B cell (primary cell): ENCODE measurements around the gene TAPBPL. TPM values are rescaled to one million over a fixed set of nuclear protein-coding genes. Genes with fewer than 3 reads are reported as not detected.

ENCODE experiments used
- ATAC-seq: fragments of 200-7000 bp; cut with Tn5 transposase; one replicate; pipeline ENCODE4 v1.10.0; 2021; ENCODE audit warnings: low read depth, mild to moderate bottlenecking, moderate number of reproducible peaks, moderate library complexity
- CTCF ChIA-PET: fragments of 350-600 bp; sonication (Branson Sonifier 250); formaldehyde crosslinking; loops from one replicate; lab custom pipeline; 2021; ENCODE audit warnings: antibody characterized with exemption, inconsistent platforms; lab: Charles Lee
- POLR2A ChIA-PET: fragments of 350-600 bp; sonication (Branson Sonifier 250); formaldehyde crosslinking; loops from one replicate; lab custom pipeline; 2021; ENCODE audit warnings: antibody characterized with exemption; lab: Charles Lee
- DNase-seq: peaks from one replicate; pipeline ENCODE4 v3.0.0; 2013
- H2AFZ ChIP-seq: 2 replicates; pipeline ENCODE4 v1.6.1; 2012; ENCODE audit warnings: mild to moderate bottlenecking, low read depth, low read length; ENCODE audit not compliant: insufficient read depth, poor library complexity, severe bottlenecking
- H3K27ac ChIP-seq, 2 donors: 1 replicate in 1 of 2; 2 replicates in 1 of 2; pipeline ENCODE4 v1.5.1; 2012 to 2013; ENCODE audit warnings: low read length in 2 of 2, mild to moderate bottlenecking in 2 of 2, moderate library complexity in 1 of 2
- H3K27me3 ChIP-seq, 4 experiments: fragments of 200-600 bp in 1 of 4; sonication (generic) in 1 of 4; replicated peaks in 1 of 4; 1 replicate in 2 of 4; 2 replicates in 2 of 4; pipeline versions ENCODE4 v1.6.1 to v1.7.0; 2013 to 2016; ENCODE audit warnings: low read length in 3 of 4, mild to moderate bottlenecking in 2 of 4, mixed read lengths in 1 of 4, moderate library complexity in 1 of 4; ENCODE audit not compliant: insufficient read depth in 4 of 4, control insufficient read depth in 3 of 4; ENCODE audit errors: control extremely low read depth in 1 of 4
- H3K36me3 ChIP-seq, 2 experiments: replicated peaks in 1 of 2; 1 replicate in 1 of 2; 2 replicates in 1 of 2; pipeline versions ENCODE4 v1.6.1 to v1.7.1; 2013; ENCODE audit warnings: low read length in 1 of 2; ENCODE audit not compliant: insufficient read depth in 2 of 2, control insufficient read depth in 1 of 2; ENCODE audit errors: control extremely low read depth in 1 of 2, extremely low read depth in 1 of 2
- H3K4me1 ChIP-seq, 2 donors: fragments of 200-600 bp in 1 of 2; sonication (generic) in 1 of 2; 1 replicate in 1 of 2; 2 replicates in 1 of 2; pipeline versions ENCODE4 v1.5.1 to v1.6.1; 2013 to 2017; ENCODE audit warnings: low read length in 2 of 2; ENCODE audit not compliant: control insufficient read depth in 2 of 2, insufficient read depth in 2 of 2
- H3K4me2 ChIP-seq: replicated peaks from 2 replicates; pipeline ENCODE3; 2012; ENCODE audit warnings: mild to moderate bottlenecking, low read depth, low read length; ENCODE audit not compliant: poor library complexity, severe bottlenecking
- H3K4me3 ChIP-seq, 5 experiments: fragments of 200-600 bp in 1 of 5; sonication (generic) in 1 of 5; 1 replicate in 3 of 5; 2 replicates in 2 of 5; pipeline versions ENCODE4 v1.5.1 to v1.7.0; 2011 to 2016; ENCODE audit warnings: low read length in 4 of 5, mild to moderate bottlenecking in 4 of 5, low read depth in 2 of 5, control low read depth in 1 of 5, moderate library complexity in 1 of 5; ENCODE audit not compliant: insufficient read depth in 1 of 5; ENCODE audit errors: control extremely low read depth in 1 of 5, extremely low read depth in 1 of 5
- H3K79me2 ChIP-seq: fragments of 200-600 bp; sonication (generic); one replicate; pipeline ENCODE4 v1.6.0; 2016; ENCODE audit warnings: low read length; ENCODE audit not compliant: control insufficient read depth, insufficient read depth
- H3K9ac ChIP-seq: fragments of 200-600 bp; sonication (generic); 2 replicates; pipeline ENCODE4 v1.6.1; 2017; ENCODE audit warnings: mild to moderate bottlenecking, low read length, moderate library complexity
- H3K9me3 ChIP-seq, 3 donors: one replicate each; pipeline versions ENCODE4 v1.6.1 to v1.7.1; 2013; ENCODE audit warnings: low read length in 2 of 3; ENCODE audit not compliant: control insufficient read depth in 2 of 3, insufficient read depth in 1 of 3; ENCODE audit errors: control extremely low read depth in 1 of 3
- H4K20me1 ChIP-seq: 2 replicates; pipeline ENCODE4 v1.6.0; 2012; ENCODE audit warnings: mild to moderate bottlenecking, low read length; ENCODE audit not compliant: insufficient read depth, control insufficient read depth, poor library complexity, severe bottlenecking
- H3K27ac Mint-ChIP-seq: one replicate; pipeline ENCODE4 v1.8.0; 2021; ENCODE audit warnings: mixed read lengths
- H3K27me3 Mint-ChIP-seq: one replicate; pipeline ENCODE4 v1.8.0; 2021; ENCODE audit warnings: mixed read lengths
- H3K4me1 Mint-ChIP-seq: one replicate; pipeline ENCODE4 v1.8.0; 2021; ENCODE audit warnings: mixed read lengths
- H3K4me3 Mint-ChIP-seq: one replicate; pipeline ENCODE4 v1.8.0; 2021; ENCODE audit warnings: mixed read lengths
- H3K9me3 Mint-ChIP-seq: one replicate; pipeline ENCODE4 v1.8.0; 2022; ENCODE audit warnings: mixed read lengths; ENCODE audit not compliant: insufficient read depth
- CTCF ChIP-seq: fragments of 200-600 bp; IDR thresholded peaks from one replicate; pipeline ENCODE4 v1.8.0; 2022; ENCODE audit warnings: antibody characterized with exemption, mild to moderate bottlenecking
- EZH2 ChIP-seq: IDR thresholded peaks from 2 replicates; pipeline ENCODE4 v1.6.1; 2012; ENCODE audit warnings: borderline replicate concordance, low read depth, mild to moderate bottlenecking, moderate library complexity, low read length; ENCODE audit not compliant: insufficient read depth, poor library complexity, severe bottlenecking
- WGBS: methylation state at CpG from one replicate; pipeline ENCODE4 v1.1.5; 2013; ENCODE audit warnings: missing lambda C conversion rate; ENCODE audit not compliant: insufficient coverage; 5-methylcytosine and 5-hydroxymethylcytosine counted together
- intact Hi-C: fragments of 100-400 bp; cut with micrococcal nuclease; formaldehyde crosslinking; loops from one replicate; pipeline ENCODE4 v1.10.0; 2022
- polyA plus RNA-seq: library from polyadenylated mRNA; depleted of rRNA; stranded (reverse); fragments of >200 nt; gene quantifications from 2 replicates; pipeline ENCODE4 v1.2.3, GENCODE V29; 2012
- total RNA-seq, 2 donors: library from RNA; stranded (reverse); fragments of 120-200 nt in 1 of 2; gene quantifications; 1 replicate in 1 of 2; 2 replicates in 1 of 2; pipeline versions ENCODE4 v1.2.3 to v1.2.4, GENCODE V29; 2013 to 2022

The TAPBPL gene
- total and polyA plus RNA-seq, 2 donors (not counting 1 experiment from before 2014, with no cell fraction given), result 80.5 to 103 TPM

GRCh38 chr12:6469609-6470374, 17.9 kb downstream of the TAPBPL start:
- POLR2A ChIA-PET, result interaction anchor here (0.5 to 3.6 kb wide), 17 partner anchors 9 to 382 kb away, joined by 3 to 46 read pairs (median 6); partner anchors contain the start of genes CD27, GAPDH, MRPL51 and NCAPD2
- TF ChIP-seq CTCF (no peak), EZH2 (no peak)
- Histone ChIP-seq H3K9ac (peak overlapping the region; percentile 82), H3K9me3 (no peaks in the 10 kb centered on the region), H3K27ac (peak overlapping the region; percentile 75 to 82), H3K4me1 (peaks cover 30 to 51% of the 10 kb centered on the region in 2 donors), H4K20me1 (peaks cover 19% of the 10 kb centered on the region), H3K79me2 (peaks cover 43% of the 10 kb centered on the region), H3K27me3 (no peaks in the 10 kb centered on the region), H3K36me3 (peaks cover 1 to 15% of the 10 kb centered on the region in 2 experiments), H3K4me3 (peak overlapping the region; percentile 54 to 82 (median 75)), H3K4me2 (peak overlapping the region; percentile 89), H2AFZ (peak overlapping the region; percentile 94)
- Mint-ChIP-seq H3K9me3 (no peaks in the 10 kb centered on the region), H3K4me3 (peak overlapping the region; percentile 90), H3K27me3 (no peaks in the 10 kb centered on the region), H3K4me1 (peaks cover 53% of the 10 kb centered on the region), H3K27ac (peak overlapping the region; percentile 97)
- intact Hi-C loops, result loop anchor here (1.0 to 10.0 kb wide), 5 partner anchors 7 to 135 kb away; partner anchors contain the start of genes GAPDH, MRPL51 and NOP2
- ATAC-seq (no peak), DNase-seq (no peak)
- CTCF ChIA-PET, result interaction anchor here (0.8 to 6.0 kb wide), 16 partner anchors 8 to 144 kb away, joined by 3 to 67 read pairs (median 4); partner anchors contain the start of genes CD27 and MRPL51
- 1% methylated on average over 5 of the region's 16 CpGs for WGBS
